ENCODE measurements around the gene ASZ1.

- no peak for TF ChIP-seq CTCF (conservative IDR thresholded peaks at IDR 0.05; ENCODE audit: low read depth, low read length)
- no peak for TF ChIP-seq EZH2 (IDR thresholded peaks at IDR 0.05; ENCODE audit: low read length, unreplicated experiment)
These were observed 77.3 kb downstream of the ASZ1 start for GRCh38 chr7:117350027-117350426.
